Measurements from ENCODE around the gene CHST12. TPM values are rescaled to one million over a fixed set of nuclear protein-coding genes. Genes with fewer than 3 reads are reported as not detected.

CHST12 gene
- polyA plus RNA-seq, 4 donors: 9.0 to 16.4 (median 10.3) TPM

- DNase-seq (ENCODE audit: low read depth in 4 of 4, low spot score in 3 of 4): no peak
These were observed 92.2 kb downstream of the CHST12 start for GRCh38 chr7:2495418-2496299.

DNA sequence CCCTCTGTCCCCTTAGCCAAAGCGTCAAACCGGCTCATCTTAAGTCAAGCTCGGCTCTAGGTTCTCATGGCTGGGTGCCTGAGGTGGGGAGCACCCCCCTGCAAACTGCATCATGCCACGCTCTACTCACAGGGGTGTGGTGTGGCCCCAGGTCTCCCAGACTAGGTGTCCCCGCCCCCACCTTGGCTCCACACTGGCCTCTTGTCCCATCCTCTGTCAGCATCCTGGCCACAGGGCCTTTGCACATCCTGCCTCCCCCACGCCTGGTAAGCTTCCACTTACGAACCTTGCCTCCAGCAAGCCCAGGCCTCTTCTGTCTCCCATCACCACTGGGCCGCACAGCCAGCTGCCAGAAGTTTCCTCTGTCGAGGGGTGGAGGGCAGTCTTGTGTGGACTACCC lies 93.0 kb downstream of the CHST12 start:
- DNase-seq (ENCODE audit: low read depth in 4 of 4, low spot score in 3 of 4): no peak

- DNase-seq (ENCODE audit: low read depth in 4 of 4, low spot score in 3 of 4): no peak
These were observed 93.7 kb downstream of the CHST12 start for GRCh38 chr7:2497065-2497464.

DNA sequence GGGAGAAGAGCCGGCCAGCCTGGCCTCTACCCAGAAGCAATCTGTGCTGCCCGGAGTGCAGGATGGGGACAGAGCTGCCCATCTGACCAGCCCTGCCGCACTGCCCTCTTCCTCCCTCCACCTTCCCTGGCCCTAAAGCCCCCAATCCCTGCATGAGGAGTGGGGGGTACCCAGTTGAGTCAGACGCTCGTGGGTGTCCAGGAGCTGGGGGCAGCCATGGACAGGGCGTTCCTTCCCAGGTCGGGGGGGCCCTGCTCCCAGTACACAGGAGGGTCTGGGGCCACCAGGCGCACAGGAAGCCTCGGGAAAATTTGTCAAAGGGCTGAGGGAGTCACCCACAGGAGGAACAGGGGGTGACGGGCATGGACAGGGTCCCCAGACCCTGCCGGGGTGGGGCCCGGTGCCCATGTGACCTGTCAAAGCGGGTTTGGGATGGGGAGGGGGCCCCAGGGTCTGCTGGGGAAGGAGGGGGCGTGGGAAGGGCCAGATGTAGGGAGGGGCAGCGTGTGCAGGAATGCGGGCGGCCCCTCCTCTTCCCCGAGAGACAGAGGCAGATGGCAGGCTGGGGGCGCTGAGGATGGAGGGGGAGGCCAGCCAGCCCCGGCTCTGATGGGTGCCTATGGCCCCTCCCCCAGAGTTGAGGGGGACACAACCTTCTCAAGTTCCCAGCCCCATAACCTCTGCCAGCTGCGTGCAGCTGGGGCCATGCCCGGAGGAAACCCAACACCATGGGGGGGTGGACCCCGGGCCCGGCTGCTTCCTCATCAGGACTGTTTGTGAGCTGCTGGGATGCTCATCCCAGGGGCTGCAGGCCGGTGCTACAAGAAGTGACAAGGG lies 94.3 kb downstream of the CHST12 start:
- DNase-seq (ENCODE audit: low read depth in 4 of 4, low spot score in 3 of 4): peak in 1 of 4 donors; percentile 56

Other genes with a start within 250 kb of the CHST12 start
- gene MAD1L1, start 170.7 kb upstream of the CHST12 start, polyA plus RNA-seq (ENCODE audit: insufficient read length in 4 of 4): 10 to 100 TPM; 22.6 to 26.9 (median 24.6) TPM
- gene MRM2, start 161.4 kb upstream of the CHST12 start, polyA plus RNA-seq (ENCODE audit: insufficient read length in 4 of 4): 10 to 100 TPM; 36.4 to 39.9 (median 38.8) TPM
- 10 to 100 TPM; 18.0 to 23.5 (median 19.3) TPM for gene NUDT1, start 161.4 kb upstream of the CHST12 start, polyA plus RNA-seq (ENCODE audit: insufficient read length in 4 of 4)
- 10 to 100 TPM; 40.5 to 45.7 (median 42.6) TPM for gene SNX8, start 89.2 kb upstream of the CHST12 start, polyA plus RNA-seq (ENCODE audit: insufficient read length in 4 of 4)
- gene EIF3B, start 48.8 kb upstream of the CHST12 start, polyA plus RNA-seq (ENCODE audit: insufficient read length in 4 of 4): 100 to 1,000 TPM; 142 to 160 (median 147) TPM
- gene GRIFIN, start 72.8 kb downstream of the CHST12 start, polyA plus RNA-seq (ENCODE audit: insufficient read length in 4 of 4): under 1 TPM in 1 of 4 donors, not detected in 3; 0.30 TPM
- 10 to 100 TPM; 28.9 to 41.5 (median 33.1) TPM for gene LFNG, start 116.2 kb downstream of the CHST12 start, polyA plus RNA-seq (ENCODE audit: insufficient read length in 4 of 4)
- 10 to 100 TPM; 27.4 to 40.6 (median 27.6) TPM for gene BRAT1, start 151.9 kb downstream of the CHST12 start, polyA plus RNA-seq (ENCODE audit: insufficient read length in 4 of 4)
- 10 to 100 TPM; 19.0 to 23.4 (median 22.4) TPM for gene IQCE, start 155.4 kb downstream of the CHST12 start, polyA plus RNA-seq (ENCODE audit: insufficient read length in 4 of 4)
- 100 to 1,000 TPM in 1 of 4 donors, 10 to 100 TPM in 3; 91.4 to 137 (median 93.9) TPM for gene TTYH3, start 228.4 kb downstream of the CHST12 start, polyA plus RNA-seq (ENCODE audit: insufficient read length in 4 of 4)